Esophagus (tissue), 2 donors: ENCODE results near the gene ATXN7. TPM values are rescaled to one million over a fixed set of nuclear protein-coding genes. Genes with fewer than 3 reads are reported as not detected.

Experiments
- H3K27ac ChIP-seq, 2 donors: one replicate each; pipeline ENCODE4 v1.5.1; 2013; ENCODE audit warnings: low read depth in 2 of 2, mild to moderate bottlenecking in 2 of 2, inconsistent platforms in 1 of 2, low read length in 1 of 2, moderate library complexity in 1 of 2
- H3K27me3 ChIP-seq, 2 donors: one replicate each; pipeline ENCODE4 v1.6.1; 2013; ENCODE audit warnings: low read length in 2 of 2, control low read depth in 1 of 2, mild to moderate bottlenecking in 1 of 2; ENCODE audit not compliant: insufficient read depth in 2 of 2, control insufficient read depth in 1 of 2
- H3K36me3 ChIP-seq, 2 donors: one replicate each; pipeline ENCODE4 v1.6.1; 2013; ENCODE audit warnings: low read length in 1 of 2; ENCODE audit not compliant: control insufficient read depth in 2 of 2, insufficient read depth in 2 of 2
- H3K4me1 ChIP-seq, 2 donors: one replicate each; pipeline ENCODE4 v1.6.1; 2013; ENCODE audit warnings: low read length in 1 of 2; ENCODE audit not compliant: control insufficient read depth in 2 of 2, insufficient read depth in 2 of 2
- H3K4me3 ChIP-seq, 2 donors: one replicate each; pipeline ENCODE4 v1.5.1; 2013; ENCODE audit warnings: low read length in 2 of 2, mild to moderate bottlenecking in 2 of 2, low read depth in 1 of 2, moderate library complexity in 1 of 2
- H3K9me3 ChIP-seq, 2 donors: one replicate each; pipeline ENCODE4 v1.6.1; 2013; ENCODE audit warnings: mild to moderate bottlenecking in 2 of 2, low read depth in 1 of 2, low read length in 1 of 2, moderate library complexity in 1 of 2; ENCODE audit not compliant: control insufficient read depth in 2 of 2, insufficient read depth in 1 of 2
- WGBS, 2 donors: extraction: QIAGEN DNeasy Blood & Tissue Kit; methylation state at CpG; one replicate each; pipeline ENCODE4 v1.1.7; 2013; 5-methylcytosine and 5-hydroxymethylcytosine counted together
- polyA plus RNA-seq, 2 donors: library from polyadenylated mRNA; stranded (reverse); fragments of 200-250 nt; gene quantifications; one replicate each; pipeline ENCODE4 v1.2.3, GENCODE V29; 2013
- donor health status: healthy with polysubstance abuse.
- donor health status: Bipolar disorder and iron deficiency.

Gene ATXN7
- polyA plus RNA-seq, 2 donors, result 2.6 to 5.9 TPM

- no peaks in the 10 kb centered on the region for H3K4me1 ChIP-seq
- H3K4me3 ChIP-seq, result no peak overlapping the region
- peaks cover 3 to 5% of the 10 kb centered on the region in 2 donors for H3K9me3 ChIP-seq
- 89 to 91% methylated on average over 4 of the region's 4 CpGs for WGBS, 2 donors
- no peaks in the 10 kb centered on the region for H3K36me3 ChIP-seq
- no peaks in the 10 kb centered on the region for H3K27me3 ChIP-seq
- no peak overlapping the region for H3K27ac ChIP-seq
These were observed 165.6 kb downstream of the ATXN7 start for GRCh38 chr3:64029287-64029686.

- peaks cover 3 to 5% of the 10 kb centered on the region in 2 donors for H3K9me3 ChIP-seq
- no peaks in the 10 kb centered on the region for H3K4me1 ChIP-seq
- H3K36me3 ChIP-seq, result no peaks in the 10 kb centered on the region
- WGBS, 2 donors, result 4% methylated on average over 16 of the region's 16 CpGs
- no peak overlapping the region for H3K27ac ChIP-seq
- no peaks in the 10 kb centered on the region for H3K27me3 ChIP-seq
- H3K4me3 ChIP-seq, result no peak overlapping the region
These were observed 167.1 kb downstream of the ATXN7 start for GRCh38 chr3:64030741-64031140.

- Histone ChIP-seq H3K4me1 (no peaks in the 10 kb centered on the region), H3K27ac (no peak overlapping the region), H3K36me3 (no peaks in the 10 kb centered on the region), H3K27me3 (no peaks in the 10 kb centered on the region), H3K9me3 (peaks cover 3 to 5% of the 10 kb centered on the region in 2 donors), H3K4me3 (no peak overlapping the region)
- 60 to 63% methylated on average over 13 of the region's 13 CpGs for WGBS, 2 donors
These were observed 168.2 kb downstream of the ATXN7 start for GRCh38 chr3:64031540-64032508.

- WGBS, 2 donors, result 91% methylated on average over 2 of the region's 2 CpGs
- no peak overlapping the region for H3K4me3 ChIP-seq
- H3K9me3 ChIP-seq, result peaks cover 3 to 5% of the 10 kb centered on the region in 2 donors
- H3K36me3 ChIP-seq, result no peaks in the 10 kb centered on the region
- H3K27ac ChIP-seq, result no peak overlapping the region
- H3K27me3 ChIP-seq, result no peaks in the 10 kb centered on the region
- no peaks in the 10 kb centered on the region for H3K4me1 ChIP-seq
These were observed 169.4 kb downstream of the ATXN7 start for GRCh38 chr3:64033069-64033468.

- H3K4me3 ChIP-seq, result no peak overlapping the region
- H3K4me1 ChIP-seq, result no peaks in the 10 kb centered on the region
- WGBS, 2 donors, result 96 to 99% methylated on average over 7 of the region's 7 CpGs
- no peaks in the 10 kb centered on the region for H3K27me3 ChIP-seq
- no peaks in the 10 kb centered on the region for H3K36me3 ChIP-seq
- no peak overlapping the region for H3K27ac ChIP-seq
- H3K9me3 ChIP-seq, result peaks cover 3 to 5% of the 10 kb centered on the region in 2 donors
These were observed 173.4 kb downstream of the ATXN7 start for GRCh38 chr3:64037084-64037483.

- Histone ChIP-seq H3K9me3 (peaks cover 3 to 5% of the 10 kb centered on the region in 2 donors), H3K27me3 (no peaks in the 10 kb centered on the region), H3K4me1 (no peaks in the 10 kb centered on the region), H3K27ac (no peak overlapping the region), H3K4me3 (no peak overlapping the region), H3K36me3 (no peaks in the 10 kb centered on the region)
- 50 to 58% methylated on average over 4 of the region's 4 CpGs for WGBS, 2 donors
These were observed 174.6 kb downstream of the ATXN7 start for GRCh38 chr3:64038253-64038767.

GRCh38 chr3:64039332-64039731 lies 175.7 kb downstream of the ATXN7 start:
- H3K27me3 ChIP-seq, result no peaks in the 10 kb centered on the region
- H3K4me1 ChIP-seq, result no peaks in the 10 kb centered on the region
- no peak overlapping the region for H3K27ac ChIP-seq
- no peaks in the 10 kb centered on the region for H3K36me3 ChIP-seq
- no peaks in the 10 kb centered on the region for H3K9me3 ChIP-seq
- 75 to 78% methylated on average over 4 of the region's 4 CpGs for WGBS, 2 donors
- H3K4me3 ChIP-seq, result no peak overlapping the region

GRCh38 chr3:64039981-64040733 lies 176.5 kb downstream of the ATXN7 start:
- Histone ChIP-seq H3K36me3 (no peaks in the 10 kb centered on the region), H3K4me3 (no peak overlapping the region), H3K27ac (no peak overlapping the region), H3K9me3 (no peaks in the 10 kb centered on the region), H3K4me1 (no peaks in the 10 kb centered on the region), H3K27me3 (no peaks in the 10 kb centered on the region)
- 66 to 68% methylated on average over 5 of the region's 5 CpGs for WGBS, 2 donors

- Histone ChIP-seq H3K27ac (no peak overlapping the region), H3K4me3 (no peak overlapping the region), H3K36me3 (no peaks in the 10 kb centered on the region), H3K27me3 (no peaks in the 10 kb centered on the region), H3K4me1 (no peaks in the 10 kb centered on the region), H3K9me3 (no peaks in the 10 kb centered on the region)
- 63 to 76% methylated on average over 1 of the region's 1 CpG for WGBS, 2 donors
These were observed 179.3 kb downstream of the ATXN7 start for GRCh38 chr3:64042952-64043351.
